Activated CD8-positive, alpha-beta T cell treated with anti-CD3 and anti-CD28 coated beads, Interleukin-2, amount 10 ng/mL, durations not matched to agents 7 days and 5 days (primary cell): ENCODE results near the gene CAPN14. TPM values are rescaled to one million over a fixed set of nuclear protein-coding genes. Genes with fewer than 3 reads are reported as not detected.

Experiments used
- ATAC-seq: fragments of 150-1000 bp; cut with Tn5 transposase; one replicate; pipeline ENCODE4 v1.10.0; 2021; ENCODE audit warnings: moderate library complexity
- CTCF ChIA-PET: fragments of 350-600 bp; sonication (Branson Sonifier 250); formaldehyde crosslinking; loops from one replicate; lab custom pipeline; 2021; ENCODE audit warnings: antibody characterized with exemption; lab: Charles Lee
- POLR2A ChIA-PET: fragments of 350-600 bp; sonication (Branson Sonifier 250); formaldehyde crosslinking; loops from one replicate; lab custom pipeline; 2021; ENCODE audit warnings: antibody characterized with exemption; lab: Charles Lee
- DNase-seq: peaks from one replicate; pipeline ENCODE4 v3.0.0-alpha.2; 2020
- H3K27ac Mint-ChIP-seq: one replicate; pipeline ENCODE4 v1.8.0; 2021; ENCODE audit warnings: mild to moderate bottlenecking, mixed read lengths
- H3K27me3 Mint-ChIP-seq: one replicate; pipeline ENCODE4 v1.8.0; 2021; ENCODE audit warnings: low read depth, mixed read lengths
- H3K36me3 Mint-ChIP-seq: one replicate; pipeline ENCODE4 v1.8.0; 2021; ENCODE audit warnings: low read depth, mixed read lengths
- H3K4me1 Mint-ChIP-seq: one replicate; pipeline ENCODE4 v1.8.0; 2021; ENCODE audit warnings: low read depth, mixed read lengths
- H3K4me3 Mint-ChIP-seq: one replicate; pipeline ENCODE4 v1.8.0; 2021; ENCODE audit warnings: mild to moderate bottlenecking, mixed read lengths
- H3K9me3 Mint-ChIP-seq: one replicate; pipeline ENCODE4 v1.8.0; 2022; ENCODE audit warnings: mixed read lengths; ENCODE audit not compliant: insufficient read depth
- total RNA-seq, 2 experiments: library from RNA; stranded (reverse); gene quantifications; one replicate each; pipeline ENCODE4 v1.2.3, GENCODE V29; 2021

The CAPN14 gene
- total RNA-seq, 2 experiments from 2014 or later, result not detected

- ChIA-PET POLR2A (no interaction called here), CTCF (interaction anchor here (1.1 kb wide), 1 partner anchor 10 kb away, joined by 3 read pairs; no protein-coding TSS in a partner anchor)
- Mint-ChIP-seq H3K27me3 (peaks cover 14% of the 10 kb centered on the region), H3K36me3 (no peaks in the 10 kb centered on the region), H3K27ac (no peak overlapping the region), H3K9me3 (no peaks in the 10 kb centered on the region), H3K4me3 (no peak overlapping the region), H3K4me1 (no peaks in the 10 kb centered on the region)
- no peak for DNase-seq
- no peak for ATAC-seq
These were observed 87.7 kb downstream of the CAPN14 start for GRCh38 chr2:31129375-31130171.

- ChIA-PET CTCF (no interaction called here), POLR2A (no interaction called here)
- DNase-seq (no peak), ATAC-seq (no peak)
- no peaks in the 10 kb centered on the region for H3K9me3 Mint-ChIP-seq
- H3K4me3 Mint-ChIP-seq, result no peak overlapping the region
- no peak overlapping the region for H3K27ac Mint-ChIP-seq
- H3K4me1 Mint-ChIP-seq, result no peaks in the 10 kb centered on the region
- peaks cover 13% of the 10 kb centered on the region for H3K27me3 Mint-ChIP-seq
- H3K36me3 Mint-ChIP-seq, result no peaks in the 10 kb centered on the region
These were observed 89.4 kb downstream of the CAPN14 start for GRCh38 chr2:31127931-31128330.

GRCh38 chr2:31125918-31126695 is 91.2 kb downstream of the CAPN14 start:
- H3K27ac Mint-ChIP-seq, result no peak overlapping the region
- CTCF ChIA-PET, result interaction anchor here (1.1 kb wide), 1 partner anchor 12 kb away, joined by 3 read pairs; the partner anchor contains the start of gene GALNT14
- H3K4me3 Mint-ChIP-seq, result no peak overlapping the region
- POLR2A ChIA-PET, result no interaction called here
- no peak for ATAC-seq
- no peaks in the 10 kb centered on the region for H3K4me1 Mint-ChIP-seq
- H3K27me3 Mint-ChIP-seq, result peaks cover 15% of the 10 kb centered on the region
- no peak for DNase-seq
- H3K9me3 Mint-ChIP-seq, result no peaks in the 10 kb centered on the region
- H3K36me3 Mint-ChIP-seq, result no peaks in the 10 kb centered on the region

GRCh38 chr2:31124904-31125303 is 92.4 kb downstream of the CAPN14 start:
- CTCF ChIA-PET, result no interaction called here
- ATAC-seq, result no peak

More at GRCh38 chr2:31124904-31125303, 92.4 kb downstream of the CAPN14 start:
- Mint-ChIP-seq H3K27ac (no peak overlapping the region), H3K4me3 (no peak overlapping the region), H3K4me1 (no peaks in the 10 kb centered on the region), H3K36me3 (no peaks in the 10 kb centered on the region), H3K27me3 (peaks cover 15% of the 10 kb centered on the region), H3K9me3 (no peaks in the 10 kb centered on the region)
- POLR2A ChIA-PET, result no interaction called here
- DNase-seq, result no peak

Other genes with a start within 250 kb of the CAPN14 start
- gene GALNT14, start 79.1 kb downstream of the CAPN14 start, total RNA-seq, result not detected
- gene EHD3, start 16.6 kb upstream of the CAPN14 start, total RNA-seq, result under 1 TPM; 0.05 to 0.21 TPM
- not detected for gene XDH, start 197.2 kb upstream of the CAPN14 start, total RNA-seq